Calu3 (cell line): ENCODE data around the gene RBM18. TPM values are rescaled to one million over a fixed set of nuclear protein-coding genes. Genes with fewer than 3 reads are reported as not detected.

Experiments used
- BruUV-seq: library from RNA; stranded (reverse); fragments of 400-500 nt; replicated peaks from 2 replicates; lab custom pipeline; 2021; lab: Mats Ljungman, UMichigan
- CTCF ChIA-PET: fragments of 300-600 bp; sonication (Branson Sonifier 250); formaldehyde crosslinking; loops from one replicate; lab custom pipeline; 2022; ENCODE audit warnings: antibody characterized with exemption; lab: Charles Lee
- DNase-seq: peaks from one replicate; pipeline ENCODE4 v3.0.0; 2022
- H3K27ac Mint-ChIP-seq: one replicate; pipeline ENCODE4 v1.8.0; 2022; ENCODE audit warnings: mixed read lengths; ENCODE audit not compliant: unreplicated experiment
- H3K27me3 Mint-ChIP-seq: one replicate; pipeline ENCODE4 v1.8.0; 2022; ENCODE audit warnings: mixed read lengths; ENCODE audit not compliant: unreplicated experiment
- H3K36me3 Mint-ChIP-seq: one replicate; pipeline ENCODE4 v1.8.0; 2022; ENCODE audit warnings: mild to moderate bottlenecking, moderate library complexity, mixed read lengths; ENCODE audit not compliant: insufficient read depth, unreplicated experiment
- H3K4me1 Mint-ChIP-seq: one replicate; pipeline ENCODE4 v1.8.0; 2022; ENCODE audit warnings: mild to moderate bottlenecking, low read depth, mixed read lengths; ENCODE audit not compliant: unreplicated experiment
- H3K4me3 Mint-ChIP-seq: one replicate; pipeline ENCODE4 v1.8.0; 2022; ENCODE audit warnings: mild to moderate bottlenecking, low read depth, moderate library complexity, mixed read lengths; ENCODE audit not compliant: unreplicated experiment
- H3K9me3 Mint-ChIP-seq: one replicate; pipeline ENCODE4 v1.8.0; 2022; ENCODE audit warnings: low read depth, mixed read lengths; ENCODE audit not compliant: unreplicated experiment
- intact Hi-C: fragments of 100-400 bp; cut with micrococcal nuclease; formaldehyde crosslinking; loops from one replicate; pipeline ENCODE4 v1.10.0; 2022; ENCODE audit not compliant: unreplicated experiment
- total RNA-seq: library from RNA; stranded (reverse); gene quantifications from 2 replicates; pipeline ENCODE4 v1.2.3, GENCODE V29; 2022
- TF ChIP-seq, protein P1 (sequence below): fragments of 200-600 bp; IDR thresholded peaks from one replicate; pipeline ENCODE4 v1.8.0; 2022; ENCODE audit warnings: antibody characterized with exemption; ENCODE audit not compliant: unreplicated experiment

Gene RBM18
- total RNA-seq, 1 experiment from 2014 or later, result 13.1 TPM

- no peak overlapping the region for H3K27ac Mint-ChIP-seq
- H3K9me3 Mint-ChIP-seq, result no peaks in the 10 kb centered on the region
- CTCF ChIA-PET, result no interaction called here
- no TSS peak for BruUV-seq
- H3K4me3 Mint-ChIP-seq, result no peak overlapping the region
- DNase-seq, result no peak
- TF ChIP-seq, protein P1, sequence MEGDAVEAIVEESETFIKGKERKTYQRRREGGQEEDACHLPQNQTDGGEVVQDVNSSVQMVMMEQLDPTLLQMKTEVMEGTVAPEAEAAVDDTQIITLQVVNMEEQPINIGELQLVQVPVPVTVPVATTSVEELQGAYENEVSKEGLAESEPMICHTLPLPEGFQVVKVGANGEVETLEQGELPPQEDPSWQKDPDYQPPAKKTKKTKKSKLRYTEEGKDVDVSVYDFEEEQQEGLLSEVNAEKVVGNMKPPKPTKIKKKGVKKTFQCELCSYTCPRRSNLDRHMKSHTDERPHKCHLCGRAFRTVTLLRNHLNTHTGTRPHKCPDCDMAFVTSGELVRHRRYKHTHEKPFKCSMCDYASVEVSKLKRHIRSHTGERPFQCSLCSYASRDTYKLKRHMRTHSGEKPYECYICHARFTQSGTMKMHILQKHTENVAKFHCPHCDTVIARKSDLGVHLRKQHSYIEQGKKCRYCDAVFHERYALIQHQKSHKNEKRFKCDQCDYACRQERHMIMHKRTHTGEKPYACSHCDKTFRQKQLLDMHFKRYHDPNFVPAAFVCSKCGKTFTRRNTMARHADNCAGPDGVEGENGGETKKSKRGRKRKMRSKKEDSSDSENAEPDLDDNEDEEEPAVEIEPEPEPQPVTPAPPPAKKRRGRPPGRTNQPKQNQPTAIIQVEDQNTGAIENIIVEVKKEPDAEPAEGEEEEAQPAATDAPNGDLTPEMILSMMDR, result no peak
- peaks cover 57% of the 10 kb centered on the region for H3K27me3 Mint-ChIP-seq
- no peaks in the 10 kb centered on the region for H3K36me3 Mint-ChIP-seq
- H3K4me1 Mint-ChIP-seq, result no peaks in the 10 kb centered on the region
- intact Hi-C loops, result no loop called here
Measured at GRCh38 chr9:122226758-122227574, 37.7 kb downstream of the RBM18 start.

GRCh38 chr9:122226142-122226757 lies 38.4 kb downstream of the RBM18 start:
- intact Hi-C loops, result no loop called here
- TF ChIP-seq, protein P1, result no peak
- no peak for DNase-seq
- Mint-ChIP-seq H3K9me3 (no peaks in the 10 kb centered on the region), H3K27ac (no peak overlapping the region), H3K27me3 (peaks cover 59% of the 10 kb centered on the region), H3K4me1 (no peaks in the 10 kb centered on the region), H3K36me3 (no peaks in the 10 kb centered on the region), H3K4me3 (no peak overlapping the region)
- CTCF ChIA-PET, result no interaction called here
- BruUV-seq, result no TSS peak

DNA sequence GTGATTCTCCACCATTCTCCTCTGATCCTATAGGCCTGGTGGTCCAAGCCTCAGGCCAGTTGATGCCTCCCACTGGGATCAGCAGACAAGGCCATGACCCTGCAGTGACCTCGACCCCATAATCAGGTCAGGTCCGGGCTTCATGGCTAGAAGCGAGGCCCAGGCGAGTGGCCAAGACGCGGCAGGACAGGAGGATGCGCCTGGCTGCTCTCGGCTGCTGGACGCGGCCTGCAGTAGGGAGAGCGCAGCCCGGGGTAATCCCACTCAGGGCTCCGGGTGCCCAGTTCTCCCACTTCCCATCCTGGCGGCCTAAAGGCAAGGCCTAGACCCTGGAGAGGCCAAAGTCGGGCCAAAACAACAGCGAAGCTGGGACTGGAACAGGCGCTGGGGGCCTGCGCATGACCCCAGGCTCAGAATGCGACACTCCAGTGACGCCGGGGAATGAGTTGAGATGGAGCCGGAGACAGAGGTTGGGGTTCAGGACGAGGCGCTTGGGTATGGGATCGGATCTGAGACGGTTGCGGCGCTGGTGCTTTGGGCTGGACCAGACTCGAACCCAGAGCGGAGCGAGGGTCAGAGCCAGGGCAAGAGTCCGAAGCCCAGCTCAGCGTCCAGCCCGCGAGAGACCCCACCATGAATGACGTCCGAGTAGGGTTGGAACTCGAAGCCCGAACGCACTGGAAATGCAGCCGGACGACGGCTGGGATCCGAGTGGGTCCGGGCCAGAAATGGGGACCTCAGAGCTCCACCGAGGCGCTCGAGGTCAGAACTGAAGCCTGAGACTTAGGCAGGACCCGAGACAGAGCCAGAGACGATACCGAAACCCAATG lies 39.1 kb downstream of the RBM18 start:
- CTCF ChIA-PET, result no interaction called here
- DNase-seq, result no peak
- Mint-ChIP-seq H3K27me3 (peaks cover 61% of the 10 kb centered on the region), H3K36me3 (no peaks in the 10 kb centered on the region), H3K4me3 (no peak overlapping the region), H3K27ac (no peak overlapping the region), H3K4me1 (no peaks in the 10 kb centered on the region), H3K9me3 (no peaks in the 10 kb centered on the region)
- TF ChIP-seq, protein P1, result no peak
- intact Hi-C loops, result no loop called here
- no TSS peak for BruUV-seq

DNA sequence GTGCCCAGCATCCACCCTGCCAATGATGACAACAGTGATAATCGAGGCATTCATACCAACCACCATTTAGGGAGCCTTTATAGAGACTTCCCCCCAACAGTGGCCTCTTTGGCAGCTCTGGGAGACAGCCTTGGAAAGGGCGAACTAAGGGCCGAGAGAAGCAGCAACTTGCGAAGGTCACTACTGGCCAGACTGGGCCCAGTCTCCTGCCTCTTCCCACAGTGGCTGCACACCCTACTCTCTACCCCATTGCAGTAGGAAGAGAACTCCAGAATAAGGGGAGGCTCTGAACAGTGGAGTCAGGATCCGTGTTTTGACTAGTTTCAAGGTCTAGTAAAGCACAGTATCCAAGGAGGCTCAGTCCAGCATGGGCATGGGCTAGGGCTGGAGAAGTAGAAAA lies 41.2 kb downstream of the RBM18 start:
- Mint-ChIP-seq H3K4me1 (peaks cover under 1% of the 10 kb centered on the region), H3K4me3 (no peak overlapping the region), H3K27me3 (peaks cover 82% of the 10 kb centered on the region), H3K36me3 (no peaks in the 10 kb centered on the region), H3K9me3 (no peaks in the 10 kb centered on the region), H3K27ac (no peak overlapping the region)
- intact Hi-C loops, result no loop called here
- DNase-seq, result no peak
- TF ChIP-seq, protein P1, result no peak
- CTCF ChIA-PET, result no interaction called here
- no TSS peak for BruUV-seq
